Panc1 (cell line): ENCODE data around the gene ELMOD3. TPM values are rescaled to one million over a fixed set of nuclear protein-coding genes. Genes with fewer than 3 reads are reported as not detected.
A peak's percentile ranks its signal among the peaks of the same experiment; 100 is the strongest.

Source experiments
- ATAC-seq: fragments of 200-7000 bp; cut with Tn5 transposase; 2 replicates; pipeline ENCODE4 v1.9.1; 2020; ENCODE audit warnings: mild to moderate bottlenecking, moderate library complexity
- Bru-seq: library from RNA; stranded (reverse); fragments of 400-500 nt; gene quantifications from one replicate; lab custom pipeline; 2021; lab: Mats Ljungman, UMichigan
- BruChase-seq, 2 experiments: library from RNA; stranded (reverse); fragments of 400-500 nt; gene quantifications; one replicate each; lab custom pipeline; 2021; lab: Mats Ljungman, UMichigan
- BruUV-seq: library from RNA; stranded (reverse); fragments of 400-500 nt; replicated peaks from 2 replicates; lab custom pipeline; 2021; lab: Mats Ljungman, UMichigan
- CTCF ChIA-PET: fragments of 300-600 bp; sonication (Branson Sonifier 250); formaldehyde crosslinking; loops from one replicate; lab custom pipeline; 2022; ENCODE audit warnings: antibody characterized with exemption; lab: Charles Lee
- POLR2A ChIA-PET: fragments of 300-600 bp; sonication (Branson Sonifier 250); formaldehyde crosslinking; loops from one replicate; lab custom pipeline; 2022; ENCODE audit warnings: antibody characterized with exemption; lab: Charles Lee
- DNase-seq: peaks from one replicate; pipeline ENCODE4 v3.0.0-alpha.2; 2010; ENCODE audit warnings: low read depth, low spot score
- H3K27ac ChIP-seq: 2 replicates; pipeline ENCODE4 v1.5.1; 2011; ENCODE audit warnings: mild to moderate bottlenecking, low read length, inconsistent platforms
- H3K27me3 ChIP-seq: fragments of 200-500 bp; sonication (Bioruptor generic); 2 replicates; pipeline ENCODE4 v1.6.0; 2014; ENCODE audit warnings: low read length, inconsistent platforms; ENCODE audit not compliant: control insufficient read depth, insufficient read depth
- H3K36me3 ChIP-seq: fragments of 200-500 bp; sonication (Bioruptor generic); 2 replicates; pipeline ENCODE4 v1.5.1; 2014; ENCODE audit warnings: inconsistent platforms, mild to moderate bottlenecking, low read length, moderate library complexity; ENCODE audit not compliant: control insufficient read depth, insufficient read depth
- H3K4me1 ChIP-seq: 2 replicates; pipeline ENCODE4 v1.5.1; 2011; ENCODE audit warnings: inconsistent platforms, mild to moderate bottlenecking, low read length, moderate library complexity; ENCODE audit not compliant: control insufficient read depth, insufficient read depth
- H3K4me3 ChIP-seq, 2 experiments: 2 replicates each; pipeline ENCODE4 v1.5.1; 2011 to 2012; ENCODE audit warnings: low read depth in 2 of 2, low read length in 2 of 2, mild to moderate bottlenecking in 2 of 2, inconsistent platforms in 1 of 2, moderate library complexity in 1 of 2
- H3K9me3 ChIP-seq: fragments of 200-500 bp; sonication (Bioruptor generic); 2 replicates; pipeline ENCODE4 v1.5.1; 2014; ENCODE audit warnings: low read depth, mild to moderate bottlenecking, inconsistent platforms, low read length, moderate library complexity; ENCODE audit not compliant: control insufficient read depth, insufficient read depth
- CTCF ChIP-seq: fragments of 450-650 bp; IDR thresholded peaks from 2 replicates; pipeline ENCODE4 v1.5.1; 2017; ENCODE audit warnings: mild to moderate bottlenecking
- POLR2AphosphoS5 ChIP-seq: IDR thresholded peaks from 2 replicates; pipeline ENCODE4 v1.6.1; 2012; ENCODE audit warnings: mild to moderate bottlenecking, low read depth, low read length, moderate library complexity
- REST ChIP-seq, 2 experiments: IDR thresholded peaks; 2 replicates each; pipeline ENCODE4 v1.6.1; 2011 to 2012; ENCODE audit warnings: low read depth in 2 of 2, control low read depth in 1 of 2, low read length in 1 of 2, mild to moderate bottlenecking in 1 of 2, moderate library complexity in 1 of 2; ENCODE audit not compliant: insufficient read depth in 1 of 2
- SIN3A ChIP-seq: IDR thresholded peaks from 2 replicates; pipeline ENCODE4 v1.6.1; 2012; ENCODE audit warnings: low read depth, mild to moderate bottlenecking, low read length, moderate library complexity, borderline replicate concordance; ENCODE audit not compliant: insufficient read depth
- TCF7L2 ChIP-seq: IDR thresholded peaks from 2 replicates; pipeline ENCODE4 v1.6.1; 2011; ENCODE audit warnings: mild to moderate bottlenecking, low read depth, low read length, inconsistent platforms
- in situ Hi-C: cut with HindIII; loops from 2 replicates; pipeline ENCODE4 v1.10.0; 2016; ENCODE audit warnings: low sequenced_read_pairs, low pct_unique_long_range_greater_than_20kb
- intact Hi-C: fragments of 100-400 bp; cut with micrococcal nuclease; formaldehyde crosslinking; loops from one replicate; pipeline ENCODE4 v1.10.0; 2022; ENCODE audit not compliant: unreplicated experiment
- long read RNA-seq: library from polyadenylated mRNA; unstranded; transcript quantifications from one replicate; pipeline ENCODE4 v2.0.0, GENCODE V29; 2021; ENCODE audit not compliant: unreplicated experiment
- polyA plus RNA-seq: library from polyadenylated mRNA; unstranded; fragments of >200 nt; gene quantifications from one replicate; pipeline ENCODE4 v1.2.1, GENCODE V29; 2012; ENCODE audit warnings: missing spikeins; ENCODE audit not compliant: insufficient read length
- total RNA-seq: library from RNA; stranded (reverse); gene quantifications from one replicate; pipeline ENCODE4 v1.2.1, GENCODE V29; 2021; ENCODE audit not compliant: unreplicated experiment

The ELMOD3 gene
- total RNA-seq (14.8 TPM), Bru-seq, nascent RNA (percentile 67 among the genes with signal in this experiment), BruChase-seq, experiment 1, labeled RNA remaining after a 2-hour chase (percentile 78 among the genes with signal in this experiment), BruChase-seq, experiment 2, labeled RNA remaining after a 6-hour chase (percentile 72 among the genes with signal in this experiment)
- polyA plus RNA-seq: 18.8 TPM
- long read RNA-seq, partial matches to known transcripts: 10 of 39 reads
- long read RNA-seq, other reads (novel, unspliced or antisense): 24 of 39 reads

- CTCF ChIA-PET: interaction anchor here (0.5 kb wide), 1 partner anchor 10 kb away, joined by 5 read pairs; no protein-coding TSS in a partner anchor
- ATAC-seq: peak; percentile 100
- intact Hi-C loops (no loop called here), in situ Hi-C loops (no loop called here)
- Histone ChIP-seq H3K4me1 (0 out of 2 replicates have a peak, but pooled peaks cover 4% of the 10 kb centered on the region), H3K27me3 (no peaks in the 10 kb centered on the region), H3K36me3 (peaks cover 5% of the 10 kb centered on the region), H3K9me3 (no peaks in the 10 kb centered on the region), H3K27ac (peak within 1 kb of the TSS; percentile 94), H3K4me3 (peak within 1 kb of the TSS; percentile 75 to 99)
- POLR2A ChIA-PET: interaction anchor here (0.6 to 0.9 kb wide), 2 partner anchors 195 to 208 kb away, joined by 3 to 5 read pairs; no protein-coding TSS in a partner anchor
- TF ChIP-seq TCF7L2: no peak
- TF ChIP-seq POLR2AphosphoS5: peak; percentile 98
- peak; percentile 44 to 74; a peak in 2 of 4 replicates for TF ChIP-seq REST (IDR thresholded peaks at IDR 0.05; ENCODE audit: insufficient read depth in 1 of 2, low read depth in 2 of 2, low read length in 1 of 2)
- no peak for TF ChIP-seq SIN3A
- TF ChIP-seq CTCF: no peak
- DNase-seq: peak; percentile 97
- BruUV-seq: no TSS peak
These were observed at the start of gene ELMOD3, which contains the start of gene RETSAT for GRCh38 chr2:85354286-85355072. Gene ELMOD3, plus strand, starts transcription at chr2:85354769. Its CDS starts 2,430 bp downstream, at chr2:85357199. Gene RETSAT, minus strand, starts transcription at chr2:85354528. Its CDS starts 21 bp downstream, at chr2:85354507.

GRCh38 chr2:85307527-85307897, 47.1 kb upstream of the ELMOD3 start:
- Histone ChIP-seq H3K4me1 (no peaks in the 10 kb centered on the region), H3K4me3 (no peak overlapping the region), H3K36me3 (no peaks in the 10 kb centered on the region; the same call in 1 of the 2 replicates), H3K27me3 (no peaks in the 10 kb centered on the region), H3K9me3 (no peaks in the 10 kb centered on the region), H3K27ac (no peak overlapping the region)
- intact Hi-C loops: no loop called here
- ChIA-PET CTCF (no interaction called here), POLR2A (no interaction called here)
- TF ChIP-seq SIN3A (no peak), TCF7L2 (no peak), POLR2AphosphoS5 (no peak)
- ATAC-seq: no peak
- DNase-seq: no peak
- no TSS peak for BruUV-seq
- in situ Hi-C loops: no loop called here
